ENCODE results near the gene MT2A. TPM values are rescaled to one million over a fixed set of nuclear protein-coding genes. Genes with fewer than 3 reads are reported as not detected.
A peak's percentile ranks its signal among the peaks of the same experiment; 100 is the strongest.

Gene MT2A
- 100 to 1,000 TPM in 1 of 4 donors, 10 to 100 TPM in 1, under 1 TPM in 2; 0.69 to 152 (median 17.4) TPM for total RNA-seq

GRCh38 chr16:56608043-56608875 lies at the start of gene MT2A:
TSS of gene MT2A (plus strand) at chr16:56608584. CDS start at chr16:56608656, 72 bp downstream.
- Histone ChIP-seq H3K27me3 (no peaks in the 10 kb centered on the region), H3K27ac (peak within 1 kb of the TSS; percentile 95 to 97), H3K4me1 (peaks cover 7 to 14% of the 10 kb centered on the region in 2 donors), H3K36me3 (no peaks in the 10 kb centered on the region), H3K9me3 (no peaks in the 10 kb centered on the region), H3K4me3 (peak within 1 kb of the TSS; percentile 49 to 58)
- intact Hi-C loops (cut with DNase I; ENCODE audit: low total_unique reads): no loop called here
- DNase-seq: peak; percentile 93 to 94
- TF ChIP-seq POLR2A (IDR thresholded peaks at IDR 0.05) (peak; percentile 78 to 90), CTCF (IDR thresholded peaks at IDR 0.05) (peak in 2 of 4 experiments; percentile 3 to 24)

- no peak overlapping the region for H3K27ac ChIP-seq
- no peaks in the 10 kb centered on the region for H3K9me3 ChIP-seq
- no peaks in the 10 kb centered on the region for H3K4me1 ChIP-seq
- TF ChIP-seq POLR2A (IDR thresholded peaks at IDR 0.05) (no peak), CTCF (IDR thresholded peaks at IDR 0.05) (no peak)
- no peak for DNase-seq
- no peaks in the 10 kb centered on the region for H3K36me3 ChIP-seq
- H3K4me3 ChIP-seq: no peak overlapping the region
- H3K27me3 ChIP-seq: no peaks in the 10 kb centered on the region
- intact Hi-C loops (cut with DNase I; ENCODE audit: low total_unique reads): no loop called here
Observed at GRCh38 chr16:56559109-56559508, 49.3 kb upstream of the MT2A start.

GRCh38 chr16:56560447-56560846 lies 47.9 kb upstream of the MT2A start:
- Histone ChIP-seq H3K9me3 (no peaks in the 10 kb centered on the region), H3K27ac (no peak overlapping the region), H3K36me3 (no peaks in the 10 kb centered on the region), H3K27me3 (no peaks in the 10 kb centered on the region), H3K4me3 (no peak overlapping the region), H3K4me1 (no peaks in the 10 kb centered on the region)
- TF ChIP-seq CTCF (IDR thresholded peaks at IDR 0.05): no peak
- no peak for DNase-seq
- intact Hi-C loops (cut with DNase I; ENCODE audit: low total_unique reads): no loop called here

GRCh38 chr16:56561126-56561525 lies 47.3 kb upstream of the MT2A start:
- Histone ChIP-seq H3K27me3 (no peaks in the 10 kb centered on the region), H3K27ac (no peak overlapping the region), H3K4me1 (no peaks in the 10 kb centered on the region), H3K9me3 (no peaks in the 10 kb centered on the region), H3K36me3 (no peaks in the 10 kb centered on the region), H3K4me3 (no peak overlapping the region)
- no peak for TF ChIP-seq POLR2A (IDR thresholded peaks at IDR 0.05)
- no peak for TF ChIP-seq CTCF (IDR thresholded peaks at IDR 0.05)
- DNase-seq: no peak
- intact Hi-C loops (cut with DNase I; ENCODE audit: low total_unique reads): no loop called here

- no peaks in the 10 kb centered on the region for H3K9me3 ChIP-seq
- H3K4me3 ChIP-seq: no peak within 1 kb of the TSS
- DNase-seq: no peak
- no peaks in the 10 kb centered on the region for H3K36me3 ChIP-seq
- H3K27me3 ChIP-seq: no peaks in the 10 kb centered on the region
- intact Hi-C loops (cut with DNase I; ENCODE audit: low total_unique reads): no loop called here
- TF ChIP-seq CTCF (IDR thresholded peaks at IDR 0.05) (no peak), POLR2A (IDR thresholded peaks at IDR 0.05) (no peak)
- H3K27ac ChIP-seq: no peak within 1 kb of the TSS
- no peaks in the 10 kb centered on the region for H3K4me1 ChIP-seq
Observed at GRCh38 chr16:56564793-56565477, 43.4 kb upstream of the MT2A start, which contains the start of gene MT4. TSS of gene MT4 (plus strand) at chr16:56565073. CDS start at chr16:56565129, 56 bp downstream.
